GM18502 (cell line): ENCODE data around the gene PCAT7.

ENCODE experiments used
- ATAC-seq: cut with Tn5 transposase; IDR thresholded peaks from one replicate; pipeline ENCODE4 v1.9.1; 2021; ENCODE audit warnings: mild to moderate bottlenecking; ENCODE audit not compliant: unreplicated experiment, poor library complexity

PCAT7 gene

DNA sequence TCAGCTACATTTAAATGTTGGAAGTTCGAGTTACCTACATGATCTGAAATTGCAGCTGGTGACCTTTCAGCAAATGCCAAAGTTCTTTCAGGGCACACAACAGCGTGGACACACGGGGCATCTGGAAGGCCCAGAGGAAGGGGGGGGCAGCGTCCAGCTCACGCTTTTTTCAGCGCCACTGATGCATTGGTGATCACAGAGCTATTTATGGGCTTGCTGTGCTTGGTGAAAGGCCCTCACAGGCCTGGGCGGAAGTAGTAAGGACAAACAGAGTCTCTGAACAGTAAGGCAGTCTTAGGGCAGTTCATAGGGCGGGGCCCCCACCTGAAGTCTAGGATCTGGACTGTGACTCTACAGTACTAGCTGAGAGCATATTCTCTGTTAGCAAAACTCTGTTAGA lies 45.4 kb downstream of the PCAT7 start:
- no peak for ATAC-seq

- ATAC-seq, result no peak
Measured at GRCh38 chr9:94600715-94601114, 45.8 kb downstream of the PCAT7 start.

DNA sequence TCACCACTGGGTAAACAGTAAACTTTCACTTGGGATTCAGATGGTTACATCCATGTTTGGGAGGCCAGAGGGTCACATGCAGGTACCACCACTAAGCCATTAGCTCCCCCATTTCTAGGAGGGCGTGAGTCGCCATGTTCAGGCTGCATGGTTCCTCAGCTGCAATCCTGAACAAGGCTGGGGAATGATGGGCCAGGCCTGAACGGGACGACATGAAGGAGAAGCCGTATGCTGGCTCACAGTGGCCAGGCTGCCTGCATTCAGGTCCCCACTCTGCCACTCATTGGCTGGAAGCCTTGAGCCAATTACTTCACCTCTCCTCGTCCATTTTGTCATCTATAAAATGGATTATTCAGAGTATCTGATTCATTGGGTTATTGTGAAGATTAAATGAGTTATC lies 47.8 kb downstream of the PCAT7 start:
- no peak for ATAC-seq

DNA sequence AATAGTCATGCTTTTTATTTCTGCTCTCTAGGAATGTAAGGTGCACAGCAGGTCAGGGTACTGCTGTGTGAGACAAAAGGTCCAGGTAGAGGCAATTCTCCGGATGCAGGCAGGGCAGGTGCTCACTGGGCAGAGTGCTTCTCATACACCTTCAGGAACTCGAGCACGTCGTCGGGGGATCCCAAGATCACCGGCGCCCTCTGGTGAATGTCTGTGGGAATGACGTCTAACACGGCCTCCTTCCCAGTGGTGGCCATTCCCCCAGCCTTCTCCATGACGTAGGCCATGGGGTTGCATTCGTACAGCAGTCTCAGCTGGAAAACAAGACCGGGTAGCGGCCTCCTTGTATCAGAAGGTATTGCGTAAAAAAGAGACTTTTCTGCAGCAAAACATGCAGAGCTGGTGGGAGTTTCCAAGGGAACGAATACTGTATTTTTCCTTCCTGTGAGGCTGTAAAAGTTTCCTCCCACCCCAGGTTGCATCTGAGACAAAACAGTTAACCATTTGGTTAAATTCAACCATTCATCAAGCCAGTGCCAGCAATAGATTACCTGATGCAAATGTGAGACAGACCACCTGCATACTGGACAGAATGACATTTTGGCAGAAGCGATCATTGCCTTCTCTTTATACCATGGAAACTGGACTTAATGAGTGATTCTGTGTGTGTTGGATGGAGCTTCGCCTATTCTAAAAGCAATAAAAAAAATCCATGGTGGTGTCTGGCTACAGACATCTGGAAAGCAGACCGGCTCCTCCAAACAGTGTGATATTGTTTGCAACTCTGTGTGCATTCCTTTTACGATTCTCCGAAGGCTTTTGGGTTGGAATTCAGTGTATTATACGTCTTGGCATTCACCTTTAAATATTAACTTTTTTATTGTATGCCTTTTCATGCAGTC lies 48.6 kb downstream of the PCAT7 start:
- no peak for ATAC-seq

DNA sequence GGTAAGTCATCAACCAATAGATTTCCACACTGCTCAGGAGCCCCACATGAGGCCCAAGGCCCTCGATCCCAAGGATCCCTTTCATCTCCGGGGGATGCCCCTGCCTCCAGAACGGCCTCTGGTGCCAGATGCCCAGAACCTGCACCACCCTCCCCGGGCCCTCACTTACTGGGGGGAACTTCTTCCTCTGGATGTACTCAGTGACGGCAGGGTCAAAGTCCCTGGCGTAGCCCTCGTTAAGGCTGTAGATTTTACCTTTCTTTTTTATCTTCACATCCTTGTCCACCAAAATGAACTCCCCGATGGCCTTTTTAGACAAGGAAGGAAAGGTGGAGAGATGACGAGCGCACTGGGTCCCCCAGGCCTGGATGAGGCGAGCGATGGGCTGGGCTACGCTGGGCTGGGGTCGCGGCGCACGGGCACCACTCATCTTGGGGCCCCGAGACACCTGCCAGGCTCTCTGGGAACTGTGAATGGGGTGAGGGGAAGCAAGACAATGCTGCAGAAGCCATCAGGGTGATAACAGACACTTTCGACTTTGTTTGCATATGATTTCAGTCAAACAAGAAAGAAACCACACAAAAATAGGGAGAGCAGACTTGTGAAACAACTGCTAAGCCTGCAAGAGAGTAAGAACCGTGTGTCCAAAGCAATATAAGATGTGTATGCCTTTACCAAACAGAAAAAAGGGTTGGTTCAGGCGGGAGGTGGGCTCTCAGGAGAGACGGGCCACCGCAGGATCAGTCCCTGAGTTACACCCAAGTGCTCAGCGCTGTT lies 52.0 kb downstream of the PCAT7 start:
- ATAC-seq, result no peak

- no peak for ATAC-seq
Measured at GRCh38 chr9:94607423-94607691, 52.5 kb downstream of the PCAT7 start.

- ATAC-seq, result no peak
Measured at GRCh38 chr9:94610181-94610606, 55.3 kb downstream of the PCAT7 start.

- ATAC-seq, result no peak
Measured at GRCh38 chr9:94611638-94612068, 56.8 kb downstream of the PCAT7 start.

DNA sequence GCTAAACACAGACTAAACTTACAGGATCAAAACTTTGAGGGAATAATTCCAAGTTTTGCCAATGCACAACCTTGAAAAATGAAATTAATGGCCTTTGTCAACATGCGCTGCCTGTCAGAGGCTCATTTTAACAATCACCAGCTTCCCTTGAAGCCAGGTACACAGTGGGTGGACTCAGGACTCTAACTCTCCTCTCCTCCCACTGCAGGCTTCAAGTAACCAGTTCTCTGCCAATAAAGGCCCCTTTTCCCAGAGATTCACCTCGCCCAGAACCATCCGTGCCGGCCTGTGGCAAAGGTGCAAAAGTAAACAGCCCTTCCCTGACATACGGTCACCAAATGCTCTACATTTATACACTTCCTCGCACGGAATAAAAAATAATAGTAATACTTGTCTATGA lies 57.2 kb downstream of the PCAT7 start:
- ATAC-seq, result no peak

DNA sequence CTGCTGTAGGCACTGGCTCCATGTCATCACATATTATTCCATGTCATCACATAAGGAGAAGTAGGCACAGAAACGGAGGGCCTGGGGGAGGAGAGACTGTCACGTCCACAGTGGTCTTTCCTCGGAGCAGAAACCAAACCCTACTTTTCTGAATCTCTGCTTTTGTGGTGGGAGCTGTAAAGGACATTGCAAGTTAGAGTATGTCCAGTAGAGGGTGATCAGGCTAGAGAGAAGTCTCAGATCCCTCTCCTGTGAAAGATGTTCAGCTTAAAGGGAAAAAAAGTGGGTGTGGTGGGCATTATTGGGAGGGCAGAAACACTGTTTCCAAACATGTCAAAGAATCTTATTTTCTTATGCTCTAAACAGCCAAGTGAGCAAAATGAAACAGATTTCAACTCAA lies 58.1 kb downstream of the PCAT7 start:
- ATAC-seq, result no peak

DNA sequence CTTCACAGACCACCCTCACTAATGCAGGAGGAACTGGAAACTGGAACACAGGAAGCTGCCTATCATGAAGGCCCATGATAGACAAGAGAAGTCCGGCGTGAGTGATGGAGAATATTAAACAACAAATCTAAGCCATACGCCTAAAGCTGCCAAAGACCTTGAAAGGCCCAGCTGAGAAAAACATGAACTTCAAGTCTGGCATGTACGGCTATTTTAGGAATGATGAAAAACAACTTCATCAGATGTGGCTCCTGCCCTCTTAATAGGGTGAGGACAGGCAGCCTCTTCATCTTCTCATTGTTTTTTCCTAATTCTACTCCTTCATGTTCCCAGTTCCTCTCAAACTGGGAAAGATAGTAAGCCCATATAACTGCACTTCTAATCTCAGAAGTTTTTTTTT lies 64.1 kb downstream of the PCAT7 start:
- ATAC-seq, result no peak
